Upper lobe of right lung (tissue), 1 donor: ENCODE results near the gene ACOXL. TPM values are rescaled to one million over a fixed set of nuclear protein-coding genes. Genes with fewer than 3 reads are reported as not detected.

Experiments used
- ATAC-seq: fragments of 200-7000 bp; cut with Tn5 transposase; one replicate; pipeline ENCODE4 v1.9.1; 2020; ENCODE audit warnings: mild to moderate bottlenecking, moderate library complexity
- DNase-seq: peaks from one replicate; pipeline ENCODE4 v3.0.0-alpha.2; 2020
- H3K27ac ChIP-seq: fragments of 200-600 bp; one replicate; pipeline ENCODE4 v1.8.0; 2022
- H3K27me3 ChIP-seq: fragments of 200-600 bp; one replicate; pipeline ENCODE4 v1.8.0; 2022; ENCODE audit warnings: mild to moderate bottlenecking
- H3K36me3 ChIP-seq: fragments of 200-600 bp; one replicate; pipeline ENCODE4 v1.8.0; 2022
- H3K4me1 ChIP-seq: fragments of 200-600 bp; one replicate; pipeline ENCODE4 v1.8.0; 2022
- H3K4me3 ChIP-seq: fragments of 200-600 bp; one replicate; pipeline ENCODE4 v1.8.0; 2022; ENCODE audit warnings: mild to moderate bottlenecking
- H3K9me3 ChIP-seq: fragments of 200-600 bp; one replicate; pipeline ENCODE4 v1.8.0; 2022
- CTCF ChIP-seq: fragments of 200-600 bp; IDR thresholded peaks from one replicate; pipeline ENCODE4 v1.8.0; 2022; ENCODE audit warnings: antibody characterized with exemption
- intact Hi-C: fragments of 100-400 bp; cut with DNase I; formaldehyde crosslinking; loops from one replicate; pipeline ENCODE4 v1.11.0; 2022
- total RNA-seq: library from RNA; stranded (reverse); fragmentation: NEBNext Ultra II Directional; extraction: Animal tissue kit (Norgen Biotek cat#: 25700); gene quantifications from one replicate; pipeline ENCODE4 v1.2.1, GENCODE V29; 2021
- donor health status: DM: no; HTN: yes; CAD: no; lungs with severe emphysema.

Gene ACOXL
- total RNA-seq, 1 donor from 2014 or later = 47.5 TPM

DNA sequence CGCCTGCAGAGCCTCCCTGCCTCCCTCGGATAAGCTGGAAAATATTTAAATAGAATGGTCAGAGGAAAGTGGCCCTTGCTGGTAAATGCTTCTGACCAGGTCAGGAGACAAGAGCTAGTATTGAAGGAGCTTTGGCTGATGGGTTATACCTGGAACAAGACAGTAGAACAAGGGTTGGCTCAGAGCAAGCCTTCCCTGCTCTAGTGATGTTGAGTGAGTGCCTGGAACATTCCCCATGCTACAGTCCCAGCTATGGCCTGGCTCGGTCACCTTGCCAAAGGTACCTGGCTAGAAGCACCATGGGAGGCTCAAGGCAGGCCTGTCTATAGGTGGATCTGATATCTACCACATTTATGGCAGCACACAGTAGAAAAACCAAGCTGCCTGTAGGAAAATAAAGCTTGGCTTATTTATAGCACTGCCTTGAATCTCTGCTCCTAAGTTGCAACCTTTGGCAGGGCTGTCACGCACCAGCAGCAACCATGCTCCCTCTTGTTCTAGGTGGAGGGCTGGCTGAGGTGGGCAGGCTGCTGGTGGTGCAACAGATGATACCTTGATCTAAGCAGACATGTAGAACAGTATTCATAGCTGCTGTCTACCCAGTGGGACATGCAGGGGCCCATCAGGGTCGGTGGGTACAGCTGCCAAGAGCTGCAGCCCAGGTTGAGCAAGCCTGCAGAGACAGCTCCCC, 321.6 kb downstream of the ACOXL start:
- TF ChIP-seq CTCF = no peak
- Histone ChIP-seq H3K36me3 (no peaks in the 10 kb centered on the region), H3K27ac (no peak overlapping the region), H3K9me3 (no peaks in the 10 kb centered on the region), H3K27me3 (no peaks in the 10 kb centered on the region), H3K4me3 (no peak overlapping the region), H3K4me1 (no peaks in the 10 kb centered on the region)
- intact Hi-C loops = no loop called here
- DNase-seq (no peak), ATAC-seq (peak; percentile 20)

- DNase-seq (no peak), ATAC-seq (peak; percentile 32)
- no peaks in the 10 kb centered on the region for H3K36me3 ChIP-seq
- no peak for TF ChIP-seq CTCF
- no peak overlapping the region for H3K27ac ChIP-seq
- no peaks in the 10 kb centered on the region for H3K9me3 ChIP-seq
- H3K27me3 ChIP-seq = no peaks in the 10 kb centered on the region
- H3K4me3 ChIP-seq = no peak overlapping the region
- H3K4me1 ChIP-seq = no peaks in the 10 kb centered on the region
- intact Hi-C loops = no loop called here
Measured at GRCh38 chr2:111054791-111055691, 322.7 kb downstream of the ACOXL start.

- no peak for TF ChIP-seq CTCF
- Histone ChIP-seq H3K27me3 (no peaks in the 10 kb centered on the region), H3K27ac (no peak overlapping the region), H3K36me3 (no peaks in the 10 kb centered on the region), H3K4me3 (no peak overlapping the region), H3K9me3 (no peaks in the 10 kb centered on the region), H3K4me1 (no peaks in the 10 kb centered on the region)
- DNase-seq (no peak), ATAC-seq (no peak)
- intact Hi-C loops = no loop called here
Measured at GRCh38 chr2:111055735-111056134, 323.4 kb downstream of the ACOXL start.

- ATAC-seq (no peak), DNase-seq (no peak)
- Histone ChIP-seq H3K36me3 (no peaks in the 10 kb centered on the region), H3K4me3 (no peak overlapping the region), H3K27ac (no peak overlapping the region), H3K9me3 (no peaks in the 10 kb centered on the region), H3K27me3 (no peaks in the 10 kb centered on the region), H3K4me1 (no peaks in the 10 kb centered on the region)
- no peak for TF ChIP-seq CTCF
- intact Hi-C loops = no loop called here
Measured at GRCh38 chr2:111057045-111057444, 324.7 kb downstream of the ACOXL start.

DNA sequence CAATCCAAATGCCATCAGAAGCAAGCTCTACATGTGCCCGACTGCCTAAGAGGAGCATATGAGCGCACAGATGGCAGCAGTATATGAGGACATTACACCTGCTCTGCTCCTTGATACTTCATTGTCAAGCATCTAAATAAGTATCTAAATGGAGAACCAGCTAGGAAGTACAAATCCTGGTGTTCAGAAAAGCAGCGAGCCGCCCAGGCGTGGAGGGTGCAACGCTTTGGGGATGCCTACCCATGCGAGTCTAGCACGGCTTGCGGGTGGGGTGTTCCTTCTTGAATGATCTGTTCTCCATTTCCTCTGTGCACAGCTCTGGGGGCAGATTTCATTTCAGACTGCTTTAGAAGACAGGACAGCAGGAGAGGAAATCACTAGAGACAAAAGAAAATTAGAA, 325.3 kb downstream of the ACOXL start:
- TF ChIP-seq CTCF = no peak
- Histone ChIP-seq H3K36me3 (no peaks in the 10 kb centered on the region), H3K27me3 (no peaks in the 10 kb centered on the region), H3K4me1 (no peaks in the 10 kb centered on the region), H3K27ac (no peak overlapping the region), H3K4me3 (no peak overlapping the region), H3K9me3 (no peaks in the 10 kb centered on the region)
- intact Hi-C loops = no loop called here
- ATAC-seq = no peak
- no peak for DNase-seq
